Esophagus squamous epithelium (tissue), 4 donors: ENCODE data around the gene WASL.

Experiments
- CTCF ChIP-seq, 6 experiments: fragments of 450-650 bp in 4 of 6; fragments of 200-600 bp in 2 of 6; sonication (generic) in 2 of 6; IDR thresholded peaks; one replicate each; pipeline ENCODE4 v1.5.1; 2016 to 2019; ENCODE audit warnings: antibody characterized with exemption in 6 of 6, mild to moderate bottlenecking in 4 of 6, moderate library complexity in 4 of 6
- POLR2A ChIP-seq, 4 donors: fragments of 450-650 bp; IDR thresholded peaks; one replicate each; pipeline ENCODE4 v1.6.1; 2017; ENCODE audit warnings: antibody characterized with exemption in 4 of 4, mild to moderate bottlenecking in 4 of 4, moderate library complexity in 3 of 4

GRCh38 chr7:123647106-123647730 lies 101.6 kb downstream of the WASL start:
- TF ChIP-seq CTCF (IDR thresholded peaks at IDR 0.05) (no peak), POLR2A (IDR thresholded peaks at IDR 0.05) (no peak)
